Left colon (tissue), 2 donors: ENCODE measurements around the gene TFF2. TPM values are rescaled to one million over a fixed set of nuclear protein-coding genes. Genes with fewer than 3 reads are reported as not detected.
A peak's percentile ranks its signal among the peaks of the same experiment; 100 is the strongest.

Experiments
- ATAC-seq: fragments of 200-7000 bp; cut with Tn5 transposase; one replicate; pipeline ENCODE4 v1.9.1; 2020; ENCODE audit warnings: mild to moderate bottlenecking, moderate library complexity
- DNase-seq, 2 donors: peaks; one replicate each; pipeline ENCODE4 v3.0.0-alpha.2; 2020
- intact Hi-C, 2 donors: fragments of 100-400 bp; cut with DNase I in 1 of 2; cut with micrococcal nuclease in 1 of 2; formaldehyde crosslinking; loops; one replicate each; pipeline versions ENCODE4 v1.11.2 to v1.14.0; 2022; cut with DNase I, micrococcal nuclease
- total RNA-seq, 2 donors: library from RNA; stranded (reverse); fragmentation: NEBNext Ultra II Directional; extraction: Animal tissue kit (Norgen Biotek cat#: 25700); gene quantifications; one replicate each; pipeline ENCODE4 v1.2.1, GENCODE V29; 2021
- donor health status: DM: no; HTN: no; CAD: no.
- donor health status: DM: yes; HTN: yes; CAD: no.

The TFF2 gene
- total RNA-seq, 2 donors from 2014 or later = 0.87 to 0.98 TPM

DNA sequence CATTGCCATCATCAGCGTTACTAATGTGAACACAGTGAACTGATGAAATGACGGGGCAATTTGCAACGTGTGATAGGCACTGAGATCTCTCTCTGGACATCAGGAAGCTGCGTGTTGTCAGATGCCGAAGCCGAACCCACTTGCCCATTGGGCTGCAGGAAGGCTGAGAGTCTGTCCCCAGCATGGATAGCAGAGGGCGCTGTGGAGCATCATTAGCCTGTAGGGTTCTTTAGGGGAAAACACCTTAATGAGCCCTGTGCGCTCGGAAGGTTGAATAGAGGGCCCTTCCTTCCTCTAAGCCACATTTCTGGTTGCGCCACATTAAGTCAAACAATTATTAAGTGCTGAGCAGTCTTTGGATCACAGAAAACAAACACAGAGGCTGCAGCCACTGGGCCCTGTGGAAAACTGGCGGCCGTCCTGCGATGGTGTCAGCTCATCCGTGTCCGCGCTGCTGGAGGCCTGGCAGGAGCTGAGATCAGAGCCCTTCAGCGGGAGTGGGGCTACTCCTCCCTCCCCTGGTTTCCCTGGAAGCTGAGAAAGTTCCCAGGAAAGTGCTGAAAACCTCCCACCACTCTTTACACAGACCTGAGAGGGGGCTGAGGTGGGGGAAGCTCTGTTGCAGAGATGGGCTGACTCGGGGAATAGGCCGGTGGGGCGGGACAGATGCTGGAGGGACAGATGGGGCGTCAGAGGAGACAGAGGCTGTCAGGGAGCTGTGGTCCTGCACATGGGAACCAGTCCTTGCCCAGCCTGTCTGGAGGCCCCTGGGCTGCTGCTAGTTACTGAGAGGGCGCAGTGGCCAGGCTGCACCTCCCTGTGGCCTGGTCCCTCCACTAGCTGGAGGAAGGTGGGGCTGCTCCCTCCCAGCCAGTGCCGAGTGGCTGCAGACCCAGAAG is 12.7 kb downstream of the TFF2 start:
- DNase-seq (peak; percentile 78 to 91), ATAC-seq (peak; percentile 72)
- intact Hi-C loops = no loop called here

DNA sequence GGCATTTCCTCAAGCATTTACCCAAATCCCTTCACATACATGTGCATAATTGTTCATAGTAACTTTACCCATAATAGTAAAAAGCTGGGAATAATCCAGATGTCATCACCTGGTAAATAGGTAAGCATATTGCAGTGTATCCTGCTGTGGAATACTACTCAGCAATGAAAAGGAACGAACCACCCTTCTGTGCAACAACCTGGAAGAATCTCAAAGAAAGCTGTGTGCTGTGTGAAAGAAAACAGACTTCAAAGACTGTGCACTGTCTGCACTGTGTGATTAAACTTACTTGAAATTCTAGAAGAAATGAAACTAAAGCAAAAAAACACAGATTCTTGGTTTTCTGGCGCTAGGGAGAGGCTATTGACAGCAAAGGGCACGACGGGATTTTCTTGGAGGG is 13.5 kb downstream of the TFF2 start:
- intact Hi-C loops = no loop called here
- DNase-seq (no peak), ATAC-seq (no peak)

DNA sequence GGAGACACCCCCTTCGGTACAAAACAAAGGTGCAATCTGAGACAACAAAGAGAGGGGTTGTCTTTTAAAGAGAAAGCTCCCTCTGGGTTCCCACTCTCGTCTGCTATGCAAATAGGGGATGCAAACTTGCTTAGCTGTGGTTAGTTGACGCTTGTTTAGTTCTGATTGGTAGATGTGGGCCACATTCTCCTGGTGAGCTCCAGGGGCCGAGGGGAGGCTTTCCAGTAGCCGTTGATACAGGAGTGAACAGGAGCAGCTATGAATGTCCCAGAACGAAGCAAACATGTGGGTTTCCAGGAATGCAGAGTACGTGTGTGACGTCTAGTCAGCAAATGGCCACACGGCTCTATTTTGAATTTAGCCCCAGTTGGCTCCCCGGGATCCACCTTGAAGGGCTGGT is 14.7 kb downstream of the TFF2 start:
- ATAC-seq = no peak

DNA sequence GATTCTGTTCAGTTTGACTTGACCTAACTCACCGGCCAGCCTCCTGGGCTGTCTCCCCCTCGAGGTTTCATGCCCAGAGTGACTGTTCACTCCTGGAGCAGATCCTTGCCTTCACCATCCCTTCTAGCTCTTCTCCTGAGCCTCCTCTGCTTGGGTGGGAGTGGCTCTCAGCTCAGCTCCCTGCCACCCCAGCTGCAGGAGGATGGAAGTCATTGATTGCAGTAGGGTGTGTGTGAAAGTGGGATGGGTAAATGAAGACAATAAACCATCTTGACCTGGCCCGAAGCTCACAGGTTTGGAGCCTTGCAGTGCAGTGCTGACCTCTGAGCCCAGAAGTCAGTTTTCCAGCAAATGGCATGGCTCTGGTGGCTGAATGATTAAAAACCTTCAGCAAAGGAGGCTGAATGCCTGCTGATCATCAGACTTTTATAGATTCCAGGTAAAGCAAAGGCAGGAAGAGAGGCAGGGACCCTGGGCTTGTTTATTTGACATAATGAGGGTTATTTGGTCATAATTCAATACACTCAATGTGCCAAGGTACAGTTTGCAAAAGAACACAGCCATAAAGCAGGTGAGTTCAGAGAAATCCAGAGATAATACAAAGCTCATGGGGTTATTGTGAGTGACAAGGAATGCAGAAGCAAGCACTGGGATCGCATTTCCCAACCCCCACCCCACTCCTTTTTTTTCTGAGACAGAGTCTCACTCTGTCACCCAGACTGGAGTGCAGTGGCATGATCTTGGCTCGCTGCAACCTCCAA is 18.1 kb downstream of the TFF2 start:
- ATAC-seq = peak; percentile 79
- peak; percentile 45 to 63 for DNase-seq
- intact Hi-C loops = no loop called here

More for the DNA sequence above, 14.7 kb downstream of the TFF2 start:
- intact Hi-C loops = no loop called here
- DNase-seq = peak in 1 of 2 donors; percentile 8

DNA sequence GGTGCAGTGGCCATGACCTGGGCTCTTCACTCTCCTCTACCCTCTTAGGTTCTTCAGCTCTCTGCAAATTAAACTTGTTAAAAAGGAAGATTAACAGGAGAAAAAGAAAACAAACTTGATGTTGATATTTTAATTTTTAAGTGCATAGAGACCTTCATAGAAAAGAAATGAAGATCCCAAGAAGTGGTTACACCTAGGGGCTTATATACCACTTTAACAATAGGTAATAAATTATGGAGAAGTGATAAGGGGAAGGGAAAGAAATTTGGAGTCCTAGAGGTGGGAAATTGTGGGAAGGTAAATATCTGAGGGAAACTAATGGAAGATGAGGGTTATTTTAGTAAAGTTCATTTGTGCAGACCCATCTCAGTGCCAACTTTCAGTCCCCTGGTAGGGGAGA is 19.1 kb downstream of the TFF2 start:
- intact Hi-C loops = no loop called here
- DNase-seq (no peak), ATAC-seq (no peak)

DNA sequence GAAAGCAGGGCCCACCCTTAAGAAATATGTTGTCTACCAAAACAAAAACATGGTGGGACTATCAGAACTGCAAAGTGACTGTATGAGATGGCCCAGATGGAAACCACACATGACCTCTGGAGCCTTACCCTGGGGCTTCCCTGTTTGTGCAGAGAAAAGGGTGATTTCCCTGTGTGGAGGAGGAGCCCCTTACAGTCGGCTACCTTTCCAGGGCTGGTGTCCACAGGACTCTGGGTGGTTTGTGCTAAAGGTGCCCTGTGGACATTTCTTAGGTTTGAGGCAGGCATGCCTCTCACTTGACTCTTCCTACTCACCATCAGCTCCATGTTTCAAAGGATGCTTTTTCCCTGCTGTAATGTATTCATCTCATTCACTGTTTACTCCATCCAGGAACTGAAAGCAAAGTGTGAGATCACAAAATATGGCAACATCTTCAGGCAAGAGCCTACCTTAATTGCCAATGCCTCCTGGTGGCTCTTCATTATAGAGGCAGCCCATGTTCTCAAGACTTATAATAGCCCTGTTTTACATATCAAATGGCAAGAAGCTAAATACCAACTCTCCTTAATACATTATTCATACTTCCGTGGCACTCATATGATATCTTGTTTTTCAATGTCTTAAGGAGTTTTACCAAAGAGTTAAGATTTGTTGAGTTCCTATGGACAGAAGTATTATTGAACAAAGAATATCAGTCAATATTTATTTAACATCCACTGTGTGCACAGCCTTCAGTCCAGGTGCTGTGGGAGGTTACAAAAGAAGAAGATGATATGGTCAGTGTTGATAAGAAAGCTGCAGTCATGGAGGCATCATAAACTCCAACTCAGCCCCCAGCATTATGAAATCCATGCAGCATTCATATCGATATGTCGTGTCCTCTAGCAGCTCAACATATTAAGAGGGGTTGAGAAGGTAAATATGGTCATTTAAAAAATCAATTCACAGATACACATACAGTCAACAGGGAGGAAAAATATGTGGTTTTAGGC is 20.1 kb downstream of the TFF2 start:
- DNase-seq = peak in 1 of 2 donors; percentile 19
- intact Hi-C loops = no loop called here
- peak; percentile 31 for ATAC-seq

DNA sequence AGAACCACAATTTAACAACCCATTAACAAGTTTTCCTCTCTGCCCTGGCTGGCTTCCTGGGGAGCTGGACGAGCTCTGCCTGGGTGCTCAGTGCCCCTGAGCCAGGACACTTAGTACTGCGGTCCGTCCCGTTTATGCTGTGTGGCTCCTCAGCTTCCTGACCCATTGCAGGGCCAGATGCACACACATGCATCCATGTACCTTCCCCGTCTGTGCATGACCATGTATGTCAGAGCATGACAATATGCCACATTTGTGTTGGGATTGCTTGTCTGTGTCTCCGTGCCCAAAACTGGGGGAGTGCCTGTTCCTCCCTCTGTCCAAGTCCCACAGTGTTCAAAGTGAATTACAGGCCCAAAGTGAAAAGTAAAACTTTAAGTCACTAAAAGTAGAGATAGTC is 25.9 kb downstream of the TFF2 start:
- no peak for ATAC-seq
- DNase-seq = no peak
- intact Hi-C loops = no loop called here

DNA sequence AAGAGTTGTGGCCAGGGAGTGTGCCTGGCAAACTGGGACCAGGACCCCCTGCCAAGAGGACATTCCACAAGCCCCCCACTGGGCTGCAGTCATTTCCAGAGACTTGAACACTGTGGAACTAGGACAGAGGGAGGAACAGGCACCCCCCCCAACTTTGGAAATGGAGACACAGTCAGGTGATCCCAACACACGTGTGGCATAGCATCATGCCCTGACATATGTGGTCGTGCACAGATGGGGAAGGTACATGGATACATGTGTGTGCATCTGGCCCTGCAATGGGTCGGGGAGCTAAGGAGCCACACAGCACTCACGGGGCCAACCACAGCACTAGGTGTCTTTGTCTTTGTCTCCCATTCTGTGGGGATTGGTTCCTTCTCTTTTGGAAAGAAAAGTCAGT is 28.9 kb downstream of the TFF2 start:
- intact Hi-C loops = no loop called here
- ATAC-seq (no peak), DNase-seq (no peak)

DNA sequence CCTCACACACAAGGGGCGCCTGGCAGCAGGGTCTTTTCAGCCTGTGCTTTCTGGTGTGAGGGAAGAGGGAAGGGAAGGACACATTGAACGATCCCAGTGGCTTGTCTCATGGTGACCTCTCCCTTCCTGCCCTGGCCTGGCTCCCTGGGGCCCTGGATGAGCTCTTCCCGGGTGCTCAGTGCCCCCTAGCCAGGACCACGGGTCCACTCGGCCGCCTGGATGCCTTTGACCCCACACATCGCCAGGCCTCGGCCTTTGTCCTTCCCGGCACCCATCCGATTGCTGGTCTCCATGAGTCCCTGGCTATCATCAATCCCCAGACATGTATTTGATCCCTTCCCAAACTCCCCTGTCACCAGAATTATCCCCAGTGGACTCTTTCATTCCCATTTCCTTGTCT is 29.6 kb downstream of the TFF2 start:
- DNase-seq (no peak), ATAC-seq (no peak)
- intact Hi-C loops = no loop called here

DNA sequence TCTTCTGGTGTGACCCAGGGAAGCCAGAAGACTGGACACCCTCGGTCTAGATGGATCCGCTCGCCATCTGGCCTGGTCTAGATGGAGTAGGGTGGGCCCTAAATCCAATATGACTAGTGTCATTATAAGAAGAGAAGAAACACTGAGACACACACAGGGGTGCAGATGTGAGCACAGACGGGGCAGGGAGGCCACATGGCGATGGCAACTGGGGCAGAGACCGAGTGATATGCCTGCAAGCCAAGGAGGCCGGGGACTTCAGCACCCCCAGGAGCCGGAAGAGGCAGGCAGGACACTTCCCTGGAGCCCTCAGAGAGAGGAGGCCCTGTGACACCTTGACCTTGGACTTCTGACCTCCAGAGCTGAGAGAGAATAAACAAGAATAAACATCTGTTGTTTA is 30.0 kb downstream of the TFF2 start:
- intact Hi-C loops = no loop called here

DNA sequence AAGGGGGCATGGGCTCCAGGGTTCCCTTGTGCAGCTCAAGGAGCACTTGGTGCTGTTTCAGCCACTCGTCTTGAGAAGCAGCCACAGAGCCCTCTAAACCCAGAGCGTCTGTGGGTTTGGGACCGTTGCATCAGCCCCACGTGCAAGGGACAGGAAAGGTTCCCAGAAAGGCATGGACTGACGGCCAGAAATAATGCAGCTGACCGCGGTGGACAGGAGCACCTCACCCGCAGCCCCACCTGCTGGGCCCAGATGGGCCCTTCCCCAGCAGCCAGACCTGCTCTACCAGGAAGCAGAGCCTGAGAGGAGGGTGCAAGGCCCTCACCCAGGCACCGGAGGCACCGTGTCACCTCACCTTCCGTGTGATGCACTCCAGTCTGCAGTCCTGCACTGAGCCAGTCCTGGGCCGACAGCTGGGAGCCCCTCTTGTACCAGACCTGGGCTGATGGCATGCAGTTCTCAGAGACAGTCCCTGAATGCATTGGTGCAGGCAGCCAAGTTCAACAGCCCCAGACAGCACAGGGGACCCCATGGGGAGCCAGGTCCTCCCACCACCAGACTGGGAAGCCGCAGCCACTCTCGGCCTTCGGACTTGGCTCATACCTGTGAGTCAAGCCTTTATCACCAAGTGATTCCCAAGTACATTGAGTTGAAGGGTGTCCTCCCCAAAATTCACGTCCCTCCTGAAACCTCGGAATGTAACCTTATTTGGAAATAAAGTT is 30.8 kb downstream of the TFF2 start:
- peak; percentile 32 for ATAC-seq

More for the DNA sequence above, 30.0 kb downstream of the TFF2 start:
- DNase-seq (peak in 1 of 2 donors; percentile 25), ATAC-seq (no peak)

DNA sequence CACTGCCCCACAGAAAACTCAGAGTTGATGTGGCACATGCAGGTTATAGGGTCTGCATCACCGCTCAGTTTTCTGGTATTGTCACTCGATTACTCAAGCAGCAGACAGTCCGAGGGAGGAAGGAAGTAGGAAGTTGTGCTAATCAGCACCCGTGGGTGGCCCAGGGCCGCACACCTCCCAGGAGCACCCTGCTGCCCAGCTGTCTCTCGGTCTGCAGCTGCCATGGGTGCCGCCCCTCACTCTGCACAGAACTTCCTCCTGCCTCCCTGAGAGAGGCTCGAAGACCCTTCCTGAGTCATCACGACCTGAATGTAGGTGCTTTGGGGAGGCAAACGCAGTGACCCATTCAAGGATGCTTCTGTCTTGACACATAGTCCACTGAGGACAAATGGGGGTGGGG is 31.4 kb downstream of the TFF2 start:
- ATAC-seq (no peak), DNase-seq (peak; percentile 52 to 57)
- intact Hi-C loops = no loop called here

More for the DNA sequence above, 30.8 kb downstream of the TFF2 start:
- peak; percentile 62 to 65 for DNase-seq
- intact Hi-C loops = no loop called here

DNA sequence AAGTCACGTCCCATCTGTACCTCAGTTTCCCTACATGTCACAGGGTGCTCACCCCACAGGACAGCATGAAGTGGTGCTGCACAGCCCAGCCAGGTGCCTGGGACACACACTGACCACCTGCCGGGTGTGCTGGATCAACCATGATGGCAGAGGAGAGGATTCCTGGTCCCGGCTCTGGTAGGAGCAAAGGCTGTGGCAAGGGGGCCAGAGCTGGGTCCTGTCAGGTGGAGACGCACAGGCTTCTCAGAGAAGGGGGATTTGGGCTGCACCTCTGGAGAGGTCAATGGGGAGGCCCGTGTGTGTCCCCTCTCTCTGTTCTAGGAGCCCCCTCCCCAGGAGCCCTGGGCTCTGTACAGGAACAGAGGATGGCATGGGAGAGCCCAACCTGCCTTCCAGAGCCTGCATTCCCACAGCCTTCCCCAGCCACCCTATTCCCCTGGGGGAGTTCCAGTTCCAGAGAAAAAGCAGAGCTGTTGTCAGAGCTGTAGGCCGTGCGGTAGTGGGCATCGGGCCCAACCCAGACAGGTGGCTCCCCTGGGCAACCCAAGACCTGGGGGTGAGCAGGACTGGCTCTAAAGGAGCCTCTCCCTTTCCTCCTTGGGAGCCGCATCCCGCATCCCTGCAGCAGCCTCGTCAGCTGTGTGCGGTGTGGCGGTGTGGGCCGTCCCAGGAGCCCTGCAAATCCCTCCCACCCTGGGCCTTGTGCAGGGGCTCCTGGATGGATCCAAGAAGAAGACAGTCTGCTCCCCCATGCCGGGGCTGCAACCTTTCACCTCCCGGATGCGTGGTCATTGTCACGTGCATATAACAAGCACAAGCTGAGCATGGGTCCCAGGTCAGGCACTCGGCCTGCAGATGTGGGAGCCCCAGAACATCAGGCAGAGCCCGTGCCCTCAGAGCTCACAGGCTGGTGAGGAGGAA is 32.7 kb downstream of the TFF2 start:
- ATAC-seq = no peak
- no peak for DNase-seq
- intact Hi-C loops = no loop called here

DNA sequence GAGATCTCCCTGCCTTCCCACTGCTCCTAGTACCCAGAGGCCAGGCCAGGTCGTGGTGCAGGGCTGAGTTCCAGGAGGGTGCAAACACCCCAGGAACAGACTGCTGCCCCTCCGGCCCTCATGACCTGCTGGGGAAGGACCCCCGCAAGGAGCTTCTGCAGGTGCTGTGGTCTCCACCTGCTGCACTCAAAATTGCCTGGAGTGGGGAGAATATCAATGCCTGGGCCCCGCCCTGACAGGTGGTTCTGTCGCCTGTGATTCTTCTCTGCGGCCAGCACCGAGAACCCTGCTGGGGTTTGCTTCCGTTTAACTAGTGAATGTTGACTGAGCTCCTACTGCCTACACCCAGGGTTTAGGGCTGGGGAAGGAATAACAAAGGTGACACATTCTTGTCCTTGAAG is 33.5 kb downstream of the TFF2 start:
- peak; percentile 59 for ATAC-seq
- peak; percentile 76 to 78 for DNase-seq
- intact Hi-C loops = no loop called here

DNA sequence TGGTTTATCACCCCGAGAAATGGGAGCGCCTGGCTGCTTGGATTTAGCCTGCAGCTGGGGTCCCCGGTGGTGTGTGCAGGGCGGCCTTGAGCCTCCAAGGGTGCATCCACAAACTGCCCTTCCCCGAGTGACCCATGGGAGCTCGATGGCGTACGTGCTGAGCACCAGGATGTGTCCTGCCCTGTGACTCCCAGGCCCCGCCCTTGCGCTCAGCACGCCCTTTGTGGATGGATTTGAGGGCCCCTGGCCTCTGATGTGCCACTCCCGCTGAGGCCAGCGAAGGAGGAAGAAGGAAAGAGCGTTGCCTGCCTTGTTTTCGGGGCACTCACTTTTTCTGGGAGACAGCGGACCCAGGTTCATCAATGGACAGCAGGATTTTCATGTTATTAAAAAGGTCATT is 33.9 kb downstream of the TFF2 start:
- DNase-seq = peak; percentile 89 to 93
- intact Hi-C loops = no loop called here
- ATAC-seq = peak; percentile 73

DNA sequence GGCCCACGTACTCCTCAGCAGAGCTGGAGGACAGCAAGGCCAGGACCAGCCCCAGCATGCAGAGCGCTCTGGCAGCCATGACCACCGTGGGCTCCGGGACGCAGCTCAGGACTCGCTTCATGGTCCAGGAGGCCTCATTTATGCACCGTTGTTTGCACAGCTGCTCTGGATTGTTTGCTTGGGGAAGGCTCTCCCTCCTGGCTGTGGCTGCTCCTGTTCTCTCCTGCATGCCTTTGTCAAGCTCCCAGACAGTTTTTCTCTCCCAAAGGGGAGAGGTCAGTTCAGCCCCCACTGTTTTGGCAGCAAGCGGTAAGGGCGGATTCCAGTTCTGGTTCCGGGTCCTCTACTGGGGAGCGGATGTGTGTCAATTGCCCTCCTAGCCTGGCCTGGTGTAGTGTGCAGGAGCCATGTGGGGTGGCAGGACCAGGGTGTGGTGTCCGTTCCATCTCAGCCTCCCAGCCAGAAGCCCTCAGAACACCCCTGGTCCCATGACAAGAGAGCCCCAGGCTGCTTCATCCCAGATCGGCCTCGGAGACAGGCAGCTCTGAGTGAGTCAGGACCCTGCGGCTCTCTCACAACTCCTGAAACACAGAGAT is 35.4 kb downstream of the TFF2 start, which contains the start of gene TFF3:
TFF3 (minus strand) TSS at position 114 of the 596 bp plus-strand sequence; CDS start at position 79, 35 bp downstream.
- intact Hi-C loops = no loop called here
- ATAC-seq = peak; percentile 43
- peak; percentile 68 to 81 for DNase-seq
